ENCODE measurements around the gene KLF7.

DNA sequence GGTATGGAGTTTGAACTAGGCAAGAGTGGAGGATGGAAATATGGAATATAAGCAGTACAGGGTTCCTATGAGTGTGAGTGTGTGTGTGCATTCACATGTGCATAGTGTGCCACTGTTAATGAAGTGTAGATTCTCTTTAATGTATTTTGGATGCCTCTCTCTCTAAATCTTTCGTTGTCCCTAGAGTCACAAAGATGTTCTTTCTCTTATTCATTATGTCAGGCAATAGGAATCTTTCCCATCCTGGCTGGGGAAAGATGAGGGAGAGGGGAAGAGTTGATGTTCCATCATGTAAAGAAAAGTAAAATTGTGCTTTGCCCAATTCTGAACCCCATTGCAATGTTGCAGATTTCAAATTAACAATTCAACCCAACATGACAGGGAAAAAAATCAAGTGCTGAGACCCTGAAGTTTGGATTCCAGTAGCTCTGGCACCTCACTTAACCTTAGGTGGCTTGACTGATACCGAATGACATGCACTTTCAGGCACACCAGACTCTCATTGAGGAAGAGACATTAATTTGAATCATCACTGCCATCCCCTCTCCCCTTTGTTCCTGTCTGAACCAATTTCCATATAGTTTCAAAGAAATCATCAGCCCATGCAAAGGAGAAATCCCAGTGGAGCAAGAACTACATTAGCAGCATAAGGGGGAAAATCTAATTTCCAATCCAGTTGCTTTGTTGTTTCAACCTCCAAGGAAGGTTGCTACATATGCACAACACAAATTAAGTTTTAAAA, 28.0 kb downstream of the KLF7 start:
- TF ChIP-seq, protein P1, sequence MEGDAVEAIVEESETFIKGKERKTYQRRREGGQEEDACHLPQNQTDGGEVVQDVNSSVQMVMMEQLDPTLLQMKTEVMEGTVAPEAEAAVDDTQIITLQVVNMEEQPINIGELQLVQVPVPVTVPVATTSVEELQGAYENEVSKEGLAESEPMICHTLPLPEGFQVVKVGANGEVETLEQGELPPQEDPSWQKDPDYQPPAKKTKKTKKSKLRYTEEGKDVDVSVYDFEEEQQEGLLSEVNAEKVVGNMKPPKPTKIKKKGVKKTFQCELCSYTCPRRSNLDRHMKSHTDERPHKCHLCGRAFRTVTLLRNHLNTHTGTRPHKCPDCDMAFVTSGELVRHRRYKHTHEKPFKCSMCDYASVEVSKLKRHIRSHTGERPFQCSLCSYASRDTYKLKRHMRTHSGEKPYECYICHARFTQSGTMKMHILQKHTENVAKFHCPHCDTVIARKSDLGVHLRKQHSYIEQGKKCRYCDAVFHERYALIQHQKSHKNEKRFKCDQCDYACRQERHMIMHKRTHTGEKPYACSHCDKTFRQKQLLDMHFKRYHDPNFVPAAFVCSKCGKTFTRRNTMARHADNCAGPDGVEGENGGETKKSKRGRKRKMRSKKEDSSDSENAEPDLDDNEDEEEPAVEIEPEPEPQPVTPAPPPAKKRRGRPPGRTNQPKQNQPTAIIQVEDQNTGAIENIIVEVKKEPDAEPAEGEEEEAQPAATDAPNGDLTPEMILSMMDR (IDR thresholded peaks at IDR 0.05) = no peak
- TF ChIP-seq POLR2A (IDR thresholded peaks at IDR 0.05) = no peak
